Left colon (tissue), 2 donors: ENCODE data around the gene RABGAP1. TPM values are rescaled to one million over a fixed set of nuclear protein-coding genes. Genes with fewer than 3 reads are reported as not detected.
"Not testable (repeated sequence)": the region's sequence is repeated elsewhere in the genome, so short reads cannot be mapped to it uniquely, and the experiment has no call there.

Experiments
- ATAC-seq: fragments of 200-7000 bp; cut with Tn5 transposase; one replicate; pipeline ENCODE4 v1.9.1; 2020; ENCODE audit warnings: mild to moderate bottlenecking, moderate library complexity
- DNase-seq, 2 donors: peaks; one replicate each; pipeline ENCODE4 v3.0.0-alpha.2; 2020
- intact Hi-C, 2 donors: fragments of 100-400 bp; cut with DNase I in 1 of 2; cut with micrococcal nuclease in 1 of 2; formaldehyde crosslinking; loops; one replicate each; pipeline versions ENCODE4 v1.11.2 to v1.14.0; 2022; cut with DNase I, micrococcal nuclease
- long read RNA-seq: library from polyadenylated mRNA; unstranded; transcript quantifications from one replicate; pipeline ENCODE4 v2.0.0, GENCODE V29; 2021
- total RNA-seq, 2 donors: library from RNA; stranded (reverse); fragmentation: NEBNext Ultra II Directional; extraction: Animal tissue kit (Norgen Biotek cat#: 25700); gene quantifications; one replicate each; pipeline ENCODE4 v1.2.1, GENCODE V29; 2021
- donor health status: DM: no; HTN: no; CAD: no.
- donor health status: DM: yes; HTN: yes; CAD: no.

RABGAP1 gene
- 10 to 100 TPM; 54.5 to 58.8 TPM for total RNA-seq
- long read RNA-seq, full-length matches to known transcripts = 12 of 59 reads
- long read RNA-seq, partial matches to known transcripts = 18 of 59 reads
- long read RNA-seq, other reads (novel, unspliced or antisense) = 29 of 59 reads

GRCh38 chr9:122940749-122941581 is at the start of gene RABGAP1:
RABGAP1 (plus strand) TSS chr9:122941020; CDS start chr9:122957060, 16,040 bp downstream.
- DNase-seq (peak; percentile 100), ATAC-seq (peak; percentile 94)
- intact Hi-C loops = no loop called here

- intact Hi-C loops = no loop called here
- DNase-seq (no peak), ATAC-seq (no peak)
These were observed 42.9 kb upstream of the RABGAP1 start for GRCh38 chr9:122897969-122898368.

DNA sequence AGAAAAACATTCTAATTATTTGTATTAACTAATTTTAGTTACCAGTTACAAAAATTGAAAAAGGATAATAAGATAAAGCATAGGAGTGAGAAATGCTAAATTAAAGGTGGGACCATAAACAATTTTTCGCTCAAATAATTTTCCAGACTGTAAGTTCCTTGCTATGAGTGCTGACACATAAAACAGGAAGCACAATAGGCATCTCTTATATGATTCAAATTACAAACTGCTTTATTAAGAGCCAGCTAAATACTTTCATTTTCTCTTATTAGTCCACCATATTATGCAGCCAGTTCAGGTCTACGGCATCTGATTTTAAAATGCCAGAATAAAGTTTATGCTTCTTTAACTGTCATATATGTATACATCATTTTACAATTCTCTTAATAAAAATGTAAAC is 40.0 kb upstream of the RABGAP1 start:
- intact Hi-C loops = no loop called here
- ATAC-seq (no peak), DNase-seq (no peak)

DNA sequence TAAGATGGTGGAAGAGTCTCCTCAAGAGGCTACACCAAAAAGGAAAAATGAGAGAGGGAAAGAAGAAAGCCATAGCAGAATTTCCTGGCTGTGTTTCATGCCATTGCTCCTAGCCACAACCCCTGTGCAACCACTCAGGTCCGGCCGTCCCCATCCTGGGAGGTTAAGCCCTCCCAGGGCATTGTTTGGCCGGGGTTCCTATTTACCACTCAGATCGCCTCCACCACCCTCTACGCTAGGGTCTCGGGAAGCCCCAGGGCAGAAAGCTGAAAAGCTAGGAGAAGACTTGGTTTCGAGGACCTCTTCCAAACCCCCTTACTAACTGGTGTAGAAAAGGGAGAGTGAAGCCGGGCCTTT is 36.4 kb upstream of the RABGAP1 start:
- intact Hi-C loops = no loop called here
- ATAC-seq = peak; percentile 29
- DNase-seq = peak; percentile 31 to 47

- peak; percentile 95 to 99 for DNase-seq
- peak; percentile 95 for ATAC-seq
- intact Hi-C loops = no loop called here
These were observed 35.8 kb upstream of the RABGAP1 start, which contains the start of gene RC3H2 for GRCh38 chr9:122904823-122905710. RC3H2 (minus strand) TSS chr9:122905359; CDS start chr9:122897509, 7,850 bp downstream.

DNA sequence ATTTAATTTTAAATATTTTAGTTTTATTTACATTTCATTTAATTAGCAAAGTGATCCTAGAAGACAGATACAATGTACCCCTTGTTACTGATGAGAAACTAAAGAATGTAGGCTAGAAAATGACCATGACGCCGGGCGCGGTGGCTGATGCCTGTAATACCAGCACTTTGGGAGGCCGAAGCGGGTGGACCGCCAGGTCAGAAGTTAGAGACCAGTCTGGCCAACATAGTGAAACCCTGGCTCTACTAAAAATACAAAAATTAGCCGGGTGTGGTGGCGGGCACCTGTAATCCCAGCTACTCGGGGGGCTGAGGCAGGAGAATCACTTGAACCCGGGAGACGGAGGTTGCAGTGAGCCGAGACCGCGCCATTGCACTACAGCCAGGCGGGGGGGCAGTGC is 34.7 kb upstream of the RABGAP1 start:
- intact Hi-C loops, ATAC-seq: not testable (repeated sequence)
- peak in 1 of 2 donors; percentile 32 for DNase-seq

DNA sequence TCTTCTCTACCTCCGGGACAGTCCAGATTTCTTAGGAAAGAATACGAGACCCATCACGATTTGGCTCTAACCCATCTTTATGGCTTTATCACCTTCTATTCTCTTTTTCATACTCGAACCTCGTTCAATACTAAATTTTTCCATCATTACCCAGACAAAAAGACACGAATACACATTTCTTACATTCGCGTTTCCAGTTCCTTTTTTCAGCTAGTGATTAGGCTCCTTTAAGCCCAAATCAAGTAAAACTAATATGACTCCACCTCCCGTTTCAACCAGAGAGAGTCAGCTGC is 28.2 kb upstream of the RABGAP1 start:
- no peak for DNase-seq
- no peak for ATAC-seq
- intact Hi-C loops = no loop called here

GRCh38 chr9:122912964-122913673 is 27.7 kb upstream of the RABGAP1 start, which contains the start of gene ZBTB6:
ZBTB6 (minus strand) TSS chr9:122913323; CDS start chr9:122912072, 1,251 bp downstream.
- ATAC-seq (peak; percentile 98), DNase-seq (peak; percentile 78 to 80)
- intact Hi-C loops = no loop called here

DNA sequence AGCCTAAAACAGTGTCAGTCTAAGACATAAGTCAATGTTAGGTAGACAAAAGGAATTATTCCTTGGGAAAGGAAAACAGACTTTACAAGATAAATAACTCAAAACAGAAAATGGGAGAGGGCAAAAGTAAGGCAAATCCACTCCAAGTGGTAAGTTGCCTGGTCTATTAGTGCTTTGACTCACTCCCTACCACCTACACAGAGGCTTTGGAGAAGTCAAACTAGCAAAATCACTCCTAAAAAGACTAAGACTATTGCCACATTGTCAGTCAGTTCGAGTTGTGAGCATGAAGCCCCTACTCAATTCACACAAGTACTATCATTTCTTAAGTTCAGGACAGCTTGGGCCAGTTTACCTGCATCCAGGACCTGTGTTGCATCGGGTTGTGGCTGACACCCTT is 22.5 kb upstream of the RABGAP1 start:
- intact Hi-C loops = no loop called here
- DNase-seq (no peak), ATAC-seq (no peak)

GRCh38 chr9:122922713-122923112 is 18.1 kb upstream of the RABGAP1 start:
- DNase-seq = no peak
- intact Hi-C loops = no loop called here
- no peak for ATAC-seq

GRCh38 chr9:122923947-122924346 is 16.9 kb upstream of the RABGAP1 start:
- ATAC-seq = no peak
- intact Hi-C loops = no loop called here
- DNase-seq = no peak

DNA sequence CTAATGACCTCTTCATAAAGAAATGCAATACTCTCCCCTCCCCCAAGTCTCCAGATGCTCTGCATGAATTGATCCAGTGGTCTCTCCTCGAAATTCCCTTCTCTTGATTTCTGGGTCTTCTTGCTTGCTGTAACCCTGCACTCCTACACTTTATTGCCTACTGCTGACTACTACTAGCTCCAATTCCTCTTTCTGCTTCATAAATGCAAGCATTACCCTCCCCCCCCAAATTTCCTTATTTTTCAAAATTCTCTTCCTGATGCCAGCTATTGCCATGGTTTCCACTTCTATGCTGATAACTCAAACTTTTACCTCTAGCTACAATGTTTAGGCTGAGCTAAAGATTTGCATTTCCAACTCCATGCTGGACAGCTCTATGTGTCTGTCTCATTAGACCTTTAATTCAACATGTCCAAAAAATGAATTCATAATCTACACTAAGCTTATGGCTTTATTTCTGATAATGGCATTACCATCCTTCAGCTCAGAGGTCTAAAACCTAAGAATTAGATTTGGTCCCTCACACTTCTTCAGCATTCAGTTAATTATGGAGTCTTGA is 10.9 kb upstream of the RABGAP1 start:
- intact Hi-C loops = no loop called here
- DNase-seq (no peak), ATAC-seq (no peak)

DNA sequence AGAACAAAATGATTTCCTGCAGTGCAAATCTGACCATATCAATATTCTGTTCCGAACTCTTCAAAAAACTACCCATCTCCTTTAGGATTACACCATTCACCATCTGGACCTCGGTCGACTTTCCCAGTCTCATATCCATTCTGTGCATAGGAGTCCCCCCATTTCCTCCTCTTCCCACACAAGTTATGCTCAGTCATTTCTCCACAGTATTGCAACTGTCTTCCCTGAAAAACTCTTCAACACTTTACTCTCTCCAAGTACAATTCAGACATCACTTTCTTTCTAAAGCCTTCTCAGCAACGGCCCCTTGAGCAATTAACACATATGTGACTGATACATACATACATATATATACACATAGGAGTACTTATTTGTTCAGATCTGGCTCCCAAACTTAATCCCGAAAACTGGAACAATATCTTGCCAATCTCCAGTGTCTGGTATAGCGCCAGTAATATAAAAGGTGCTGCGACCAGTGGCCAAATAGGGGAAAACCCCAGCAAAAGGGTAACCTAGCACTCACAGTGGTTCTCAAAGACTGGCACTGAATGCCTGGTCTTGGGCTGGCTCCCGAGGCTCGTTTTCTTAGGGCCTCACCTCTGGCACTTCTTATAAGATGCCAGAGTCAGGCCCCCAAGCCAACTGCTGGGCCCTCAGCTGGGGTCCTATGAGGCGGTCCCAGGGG is 10.1 kb upstream of the RABGAP1 start:
- intact Hi-C loops = no loop called here
- DNase-seq (no peak), ATAC-seq (no peak)

- DNase-seq (peak; percentile 95 to 97), ATAC-seq (peak; percentile 99)
- intact Hi-C loops = no loop called here
These were observed 9.3 kb upstream of the RABGAP1 start, which contains the start of gene ZBTB26 for GRCh38 chr9:122931226-122932121. ZBTB26 (minus strand) TSS chr9:122931512; CDS start chr9:122919934, 11,578 bp downstream.

- intact Hi-C loops = no loop called here
- DNase-seq (no peak), ATAC-seq (no peak)
These were observed 4.4 kb upstream of the RABGAP1 start for GRCh38 chr9:122936464-122936863.

- DNase-seq = no peak
- intact Hi-C loops = no loop called here
- ATAC-seq = no peak
These were observed 3.9 kb upstream of the RABGAP1 start for GRCh38 chr9:122936883-122937282.

GRCh38 chr9:122939601-122940000 is 1.2 kb upstream of the RABGAP1 start:
- intact Hi-C loops = no loop called here
- DNase-seq (no peak), ATAC-seq (no peak)
